Epithelial cell of prostate (primary cell): ENCODE measurements around the gene PPP4R4.

Experiments
- DNase-seq: peaks from one replicate; pipeline ENCODE4 v3.0.0-alpha.2; 2011; ENCODE audit warnings: low read depth, low spot score
- H3K27ac ChIP-seq: fragments of 450-650 bp; 2 replicates; pipeline ENCODE4 v1.5.1; 2017; ENCODE audit warnings: mild to moderate bottlenecking

Gene PPP4R4, protein sequence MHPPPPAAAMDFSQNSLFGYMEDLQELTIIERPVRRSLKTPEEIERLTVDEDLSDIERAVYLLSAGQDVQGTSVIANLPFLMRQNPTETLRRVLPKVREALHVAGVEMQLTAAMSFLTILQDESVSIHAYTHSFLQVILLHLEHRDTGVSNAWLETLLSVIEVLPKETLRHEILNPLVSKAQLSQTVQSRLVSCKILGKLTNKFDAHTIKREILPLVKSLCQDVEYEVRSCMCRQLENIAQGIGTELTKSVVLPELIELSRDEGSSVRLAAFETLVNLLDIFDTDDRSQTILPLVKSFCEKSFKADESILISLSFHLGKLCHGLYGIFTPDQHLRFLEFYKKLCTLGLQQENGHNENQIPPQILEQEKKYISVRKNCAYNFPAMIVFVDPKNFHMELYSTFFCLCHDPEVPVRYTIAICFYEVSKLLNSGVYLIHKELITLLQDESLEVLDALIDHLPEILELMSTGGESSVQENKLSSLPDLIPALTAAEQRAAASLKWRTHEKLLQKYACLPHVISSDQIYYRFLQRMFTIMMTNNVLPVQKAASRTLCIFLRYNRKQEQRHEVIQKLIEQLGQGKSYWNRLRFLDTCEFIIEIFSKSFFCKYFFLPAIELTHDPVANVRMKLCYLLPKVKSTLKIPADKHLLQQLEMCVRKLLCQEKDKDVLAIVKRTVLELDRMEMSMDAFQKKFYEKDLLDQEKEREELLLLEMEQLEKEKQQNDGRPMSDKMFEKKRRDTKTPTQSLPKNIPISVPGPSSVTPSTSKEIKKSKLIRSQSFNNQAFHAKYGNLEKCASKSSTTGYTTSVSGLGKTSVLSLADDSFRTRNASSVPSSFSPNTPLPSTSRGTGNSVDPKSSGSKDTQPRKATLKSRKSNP

DNA sequence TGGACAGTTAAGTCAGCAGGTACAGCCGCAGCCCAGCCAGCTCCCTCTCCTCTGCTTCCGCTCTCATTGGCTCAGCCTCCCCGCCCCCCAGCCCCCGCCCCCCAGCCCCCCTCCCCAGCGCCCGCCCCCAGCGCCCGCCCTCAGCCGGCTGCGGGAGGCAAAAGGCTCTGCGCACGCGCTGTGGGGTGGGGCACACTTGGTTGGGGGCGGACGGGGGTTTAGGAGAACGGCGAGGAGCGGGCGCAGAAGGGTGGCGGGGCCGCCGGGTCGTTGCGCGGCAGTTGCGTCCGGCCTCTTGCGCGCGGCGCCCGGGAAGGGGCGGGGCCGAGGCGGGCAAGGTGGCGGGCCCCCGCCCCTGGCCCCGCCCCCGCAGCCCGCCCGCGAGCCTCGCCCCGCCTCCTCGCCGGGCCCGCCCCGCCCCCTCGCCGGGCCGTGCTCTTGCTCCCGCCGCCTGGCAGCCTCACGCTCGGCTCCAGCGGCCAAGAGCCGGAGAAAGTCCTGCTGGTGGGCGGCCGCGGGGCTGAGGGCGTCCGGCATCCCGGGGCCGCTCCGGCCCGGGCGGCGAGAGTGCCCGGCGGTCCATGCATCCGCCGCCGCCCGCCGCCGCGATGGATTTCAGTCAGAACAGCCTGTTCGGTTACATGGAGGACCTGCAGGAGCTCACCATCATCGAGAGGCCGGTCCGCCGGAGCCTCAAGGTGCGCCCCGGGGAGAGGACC lies at the start of gene PPP4R4:
Gene PPP4R4 (plus strand): TSS at position 438 of the 719 bp plus-strand sequence. CDS start 144 bp downstream, at position 582.
- peak within 1 kb of the TSS; percentile 86 for H3K27ac ChIP-seq
- no peak for DNase-seq

- DNase-seq: no peak
- no peak overlapping the region for H3K27ac ChIP-seq
Observed at GRCh38 chr14:94124582-94125377, 49.3 kb upstream of the PPP4R4 start.

DNA sequence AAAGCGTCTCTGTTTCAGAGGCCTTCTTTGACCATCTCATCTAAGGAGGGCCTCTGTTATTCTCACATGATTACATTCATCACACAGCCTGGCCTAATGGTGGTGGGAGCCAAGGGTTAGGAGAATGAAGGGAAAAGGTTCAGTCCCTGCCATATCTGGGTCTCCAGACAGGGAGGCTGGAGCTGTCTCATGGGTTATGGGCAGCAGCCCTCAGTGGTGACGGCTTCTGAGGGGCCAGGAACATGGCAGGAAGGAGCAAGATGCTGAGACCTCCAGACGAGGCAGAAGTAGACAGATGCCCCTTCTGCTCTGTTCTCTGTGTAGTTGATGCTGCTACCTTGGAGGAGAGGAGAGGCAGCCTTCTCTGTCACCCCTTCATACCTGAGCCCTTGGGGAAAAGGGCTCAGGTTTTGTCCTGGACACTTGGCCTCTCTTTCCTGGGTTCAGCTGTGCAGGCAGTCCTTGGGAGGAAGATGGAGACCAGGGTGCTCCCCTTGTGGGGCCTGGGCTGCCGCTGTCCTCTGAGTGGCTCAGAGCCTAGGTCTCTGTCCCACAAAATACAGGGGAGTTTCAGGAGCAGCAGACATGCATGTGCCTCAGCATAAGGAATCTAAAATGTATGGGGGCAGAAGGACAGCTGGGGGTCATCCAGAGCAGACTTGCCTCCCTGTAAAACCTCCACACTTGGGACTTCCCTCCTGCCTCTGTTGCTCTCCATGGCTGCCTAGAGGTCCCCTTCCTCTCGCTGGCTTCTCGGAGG lies 48.3 kb upstream of the PPP4R4 start:
- no peak for DNase-seq
- H3K27ac ChIP-seq: no peak overlapping the region

DNA sequence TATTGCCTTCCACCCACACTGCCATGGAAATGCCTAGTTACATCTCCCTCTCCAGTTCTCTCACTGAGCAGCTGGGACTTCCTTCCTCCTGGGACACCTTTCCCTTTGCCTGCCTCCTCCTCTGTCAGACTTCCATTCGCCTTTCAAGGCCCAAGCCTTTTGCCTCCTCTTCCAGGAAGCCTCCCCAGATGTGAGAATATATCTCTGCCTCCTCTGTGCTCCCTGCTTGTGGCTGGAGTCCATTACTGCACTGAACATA lies 47.8 kb upstream of the PPP4R4 start:
- no peak for DNase-seq
- H3K27ac ChIP-seq: no peak overlapping the region

- H3K27ac ChIP-seq: no peak overlapping the region
- no peak for DNase-seq
Observed at GRCh38 chr14:94126800-94127199, 47.3 kb upstream of the PPP4R4 start.

DNA sequence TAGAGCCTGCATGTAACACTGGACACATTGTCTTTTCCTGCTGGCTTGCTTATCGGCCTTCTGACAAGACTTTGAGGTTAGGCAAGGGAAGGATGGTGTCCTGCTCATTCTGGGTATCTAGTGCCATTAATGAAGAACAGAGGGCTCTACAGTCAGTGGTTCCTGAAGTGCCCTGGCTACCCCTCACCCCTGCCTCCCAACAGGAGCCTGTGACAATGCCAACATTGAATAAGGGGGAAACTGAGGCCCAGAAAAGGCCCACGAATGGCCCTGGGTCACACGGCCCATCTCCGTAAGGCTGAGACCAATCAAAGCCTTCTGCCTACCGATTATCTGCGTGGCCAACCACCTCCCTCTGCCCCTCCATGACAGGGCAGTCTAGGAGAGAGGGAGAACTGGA lies 46.8 kb upstream of the PPP4R4 start:
- no peak for DNase-seq
- no peak overlapping the region for H3K27ac ChIP-seq

DNA sequence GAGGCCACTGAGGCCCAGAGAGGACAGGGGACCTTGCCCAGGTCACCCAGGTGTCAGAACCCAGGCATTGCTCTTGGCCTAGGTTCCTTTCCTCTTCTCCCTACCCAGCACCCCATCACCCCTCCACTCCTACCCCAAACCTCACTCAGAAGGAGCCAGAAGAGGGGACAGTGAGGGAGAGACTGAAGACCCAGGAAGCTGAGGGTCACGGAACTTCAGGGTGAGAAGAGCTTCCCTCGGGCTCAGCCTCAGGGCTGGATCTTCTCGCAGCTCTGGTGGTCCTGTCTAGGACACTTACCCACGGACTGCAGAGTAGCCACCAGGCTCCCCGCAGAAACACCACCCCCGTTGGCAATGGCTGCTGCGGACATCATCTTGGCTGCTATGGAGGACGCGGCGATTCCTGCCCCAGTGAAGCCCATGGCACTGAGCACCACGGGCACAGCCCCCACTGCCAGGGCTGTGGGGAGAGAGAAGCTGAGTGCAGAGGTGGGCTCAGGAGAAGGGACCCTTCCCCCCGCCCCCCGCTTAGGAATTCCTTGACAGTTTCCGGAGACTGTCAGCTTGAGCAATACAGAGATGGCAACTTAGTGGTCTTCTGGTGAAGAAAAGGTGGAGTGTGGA lies 45.8 kb upstream of the PPP4R4 start:
- no peak overlapping the region for H3K27ac ChIP-seq
- DNase-seq: no peak

- no peak for DNase-seq
- peak within 1 kb of the TSS; percentile 51 for H3K27ac ChIP-seq
Observed at GRCh38 chr14:94129111-94129757, 44.9 kb upstream of the PPP4R4 start, which contains the start of gene IFI27L2. Gene IFI27L2, minus strand, starts transcription at chr14:94129604. Its CDS starts 40 bp downstream, at chr14:94129564.

- H3K27ac ChIP-seq: peak overlapping the region; percentile 51
- no peak for DNase-seq
Observed at GRCh38 chr14:94129758-94130414, 44.2 kb upstream of the PPP4R4 start.

DNA sequence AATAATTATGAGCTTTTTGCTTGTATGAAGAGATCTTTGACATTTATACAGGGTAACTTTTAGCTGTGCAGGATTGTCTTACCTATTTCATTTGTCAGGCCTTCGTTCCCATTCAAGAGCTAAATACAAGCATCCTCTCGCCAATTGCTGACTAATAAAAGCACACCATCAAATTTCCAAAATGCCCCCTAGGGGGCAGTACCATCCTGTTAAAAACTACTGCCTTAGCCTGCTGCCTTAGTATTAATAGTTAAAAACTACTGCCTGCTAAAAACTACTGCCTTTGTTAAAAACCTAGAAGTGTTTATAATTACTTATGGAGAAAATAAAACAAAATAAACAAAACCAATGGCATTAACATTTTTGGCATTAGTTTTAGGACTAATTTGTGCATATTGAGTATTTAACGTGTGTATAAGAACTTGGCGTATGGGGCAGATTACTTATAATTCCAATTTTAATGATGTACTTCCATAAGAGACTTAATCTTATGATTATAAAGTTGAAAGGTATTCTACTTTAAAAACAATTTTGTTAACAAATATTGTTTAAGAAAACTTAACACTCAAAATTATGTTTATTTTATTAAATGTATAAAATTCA lies 41.7 kb upstream of the PPP4R4 start:
- DNase-seq: no peak
- H3K27ac ChIP-seq: no peak overlapping the region

- DNase-seq: no peak
Observed at GRCh38 chr14:94135476-94135875, 38.6 kb upstream of the PPP4R4 start.

GRCh38 chr14:94136575-94137331 lies 37.4 kb upstream of the PPP4R4 start:
- no peak for DNase-seq
- H3K27ac ChIP-seq: no peak overlapping the region

More at GRCh38 chr14:94135476-94135875, 38.6 kb upstream of the PPP4R4 start:
- no peak overlapping the region for H3K27ac ChIP-seq

DNA sequence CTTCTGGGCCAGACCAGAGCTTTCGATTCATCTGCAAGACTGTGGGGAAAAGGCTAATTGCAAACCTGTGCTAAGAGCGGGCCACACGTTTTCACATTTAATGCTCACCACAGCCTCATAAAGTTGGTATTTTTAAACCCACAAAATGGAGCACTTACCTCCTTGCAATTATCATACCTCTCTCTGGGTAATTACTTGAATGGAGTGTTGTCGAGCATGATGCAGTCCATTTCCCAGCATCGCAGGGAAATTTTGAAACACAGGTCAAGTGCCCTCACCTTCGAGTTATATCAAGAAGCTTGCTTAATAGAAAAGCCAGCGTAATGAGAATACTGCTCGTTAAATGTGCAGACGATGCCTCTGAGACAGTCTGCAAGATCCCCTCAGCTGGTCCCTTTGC lies 35.9 kb upstream of the PPP4R4 start:
- DNase-seq: no peak
- H3K27ac ChIP-seq: no peak overlapping the region

- no peak overlapping the region for H3K27ac ChIP-seq
- no peak for DNase-seq
Observed at GRCh38 chr14:94139006-94139405, 35.1 kb upstream of the PPP4R4 start.

DNA sequence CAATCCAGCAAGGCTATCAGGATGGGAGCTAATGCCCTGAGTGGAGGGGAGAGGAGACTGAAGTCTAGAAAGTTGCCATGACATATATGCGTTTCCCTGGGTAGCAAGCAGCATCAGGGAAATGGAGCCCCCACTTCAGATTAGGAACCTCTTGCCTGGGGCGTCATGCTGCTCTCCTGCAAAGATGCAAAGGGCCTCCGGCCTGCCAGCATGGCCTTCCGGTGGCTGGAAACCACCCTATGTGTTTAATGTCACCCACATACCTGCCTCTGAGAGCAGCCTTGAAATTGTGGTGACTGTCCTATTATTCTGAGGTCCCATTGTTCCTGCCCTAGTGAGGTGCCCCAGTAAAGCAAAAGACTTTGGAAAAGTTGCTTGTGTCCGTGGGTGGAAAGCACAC lies 34.7 kb upstream of the PPP4R4 start:
- no peak overlapping the region for H3K27ac ChIP-seq
- no peak for DNase-seq

DNA sequence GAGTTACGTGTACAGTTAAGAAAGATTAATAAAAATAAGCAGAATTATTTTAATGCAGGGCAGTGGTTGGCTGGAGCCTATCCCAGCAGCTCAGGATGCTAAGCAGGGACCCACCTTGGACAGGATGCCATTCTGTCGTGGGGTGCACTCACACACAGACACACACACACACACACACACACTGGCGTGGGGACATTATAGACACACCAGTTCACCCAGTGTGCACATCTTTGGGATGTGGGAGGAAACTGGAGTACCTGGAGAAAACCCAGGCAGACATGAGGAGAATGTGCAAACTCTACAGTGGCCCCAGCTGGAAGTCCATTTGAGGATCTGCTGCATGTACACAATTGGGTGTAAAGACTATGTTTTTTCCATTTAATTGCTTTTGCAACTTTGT lies 31.9 kb upstream of the PPP4R4 start:
- no peak overlapping the region for H3K27ac ChIP-seq
- no peak for DNase-seq

GRCh38 chr14:94142836-94143235 lies 31.3 kb upstream of the PPP4R4 start:
- no peak overlapping the region for H3K27ac ChIP-seq
- no peak for DNase-seq
